ENCODE data around the gene GUCY1A2. TPM values are rescaled to one million over a fixed set of nuclear protein-coding genes. Genes with fewer than 3 reads are reported as not detected.

GUCY1A2 gene
- total RNA-seq, 1 experiment from 2014 or later, result 0.55 TPM

DNA sequence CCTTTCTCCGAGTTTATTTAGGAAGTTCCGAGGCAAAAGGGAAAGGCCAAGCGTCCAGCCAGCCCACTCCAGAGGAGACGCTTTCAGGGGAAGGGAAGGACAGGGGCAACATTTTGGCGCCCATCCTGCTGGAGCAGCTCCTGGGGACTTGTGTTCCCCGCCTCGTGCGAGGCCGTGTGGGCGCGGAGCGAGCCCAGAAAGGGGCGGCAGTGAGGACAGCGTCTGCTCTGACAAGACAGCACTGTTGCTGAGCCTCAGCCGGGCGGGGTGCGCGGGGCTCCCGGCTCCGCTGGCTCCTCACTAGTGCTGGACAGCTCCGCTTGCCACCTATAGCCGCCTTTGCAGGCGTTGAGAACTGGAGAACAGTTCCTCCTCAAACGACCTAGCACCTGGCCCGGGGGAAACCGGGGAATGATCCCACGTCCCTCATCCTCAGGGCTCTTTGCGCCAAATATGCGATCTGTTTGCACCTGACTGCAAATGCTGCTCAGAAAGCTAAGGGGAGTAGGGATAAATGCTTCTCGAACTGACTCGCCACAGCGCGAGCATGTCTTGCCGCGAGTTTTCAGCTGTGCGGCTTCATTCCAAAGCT lies 722 bp upstream of the GUCY1A2 start:
- Histone ChIP-seq H2AFZ (ENCODE audit: low read length) (no peak overlapping the region), H3K27me3 (ENCODE audit: insufficient read depth, low read length) (peaks cover 7% of the 10 kb centered on the region; the same call in 1 of the 2 replicates), H3K79me1 (ENCODE audit: insufficient read depth, low read depth, low read length, poor library complexity, severe bottlenecking) (no peaks in the 10 kb centered on the region), H4K91ac (ENCODE audit: insufficient read length, low read depth, low read length) (no peak overlapping the region), H3K14ac (ENCODE audit: insufficient read depth, low read length) (no peak overlapping the region), H3K4me2 (ENCODE audit: insufficient read depth, insufficient read length, low read length) (peak overlapping the region; percentile 48), H3K4ac (ENCODE audit: low read depth, low read length) (no peak overlapping the region), H3T11ph (ENCODE audit: low read length) (no peak overlapping the region), H2BK15ac (ENCODE audit: low read depth, low read length) (no peak overlapping the region), H2BK20ac (ENCODE audit: low read depth, low read length, poor library complexity, severe bottlenecking) (no peak overlapping the region), H2BK12ac (ENCODE audit: insufficient read length, low read depth, low read length) (no peak overlapping the region), H3K4me1 (ENCODE audit: insufficient read depth, low read length) (no peaks in the 10 kb centered on the region), H3K27ac (ENCODE audit: insufficient read length, low read depth, low read length) (no peak overlapping the region), H3K23ac (ENCODE audit: insufficient read length, low read depth, low read length) (no peak overlapping the region), H3K56ac (ENCODE audit: insufficient read length, low read depth, low read length) (no peak overlapping the region), H3K18ac (ENCODE audit: insufficient read length, low read depth, low read length) (no peak overlapping the region), H4K20me1 (ENCODE audit: control insufficient read depth, insufficient read depth, insufficient read length) (no peaks in the 10 kb centered on the region), H3K9ac (ENCODE audit: extremely low read depth, insufficient read length, low read length) (no peak overlapping the region), H4K5ac (ENCODE audit: insufficient read length, low read depth, low read length) (no peak overlapping the region), H2AK5ac (ENCODE audit: insufficient read length, low read length) (no peak overlapping the region), H4K8ac (replicated peaks; ENCODE audit: insufficient read length, low read depth, low read length) (no peak overlapping the region), H2BK120ac (ENCODE audit: low read depth, low read length, poor library complexity, severe bottlenecking) (no peak overlapping the region), H3K23me2 (ENCODE audit: insufficient read length, low read depth, low read length, poor library complexity, severe bottlenecking) (peaks cover 11% of the 10 kb centered on the region), H2BK5ac (ENCODE audit: insufficient read length, low read length) (no peak overlapping the region), H3K9me3 (ENCODE audit: control insufficient read depth, low read depth, low read length) (no peaks in the 10 kb centered on the region), H3K79me2 (ENCODE audit: insufficient read depth, low read length) (no peaks in the 10 kb centered on the region)
- peak; percentile 90 for DNase-seq
- no peak for TF ChIP-seq CTCF (conservative IDR thresholded peaks at IDR 0.05)
- Mint-ChIP-seq H3K4me3 (peak overlapping the region; percentile 71 to 88), H3K9me3 (no peaks in the 10 kb centered on the region), H3K27ac (no peak overlapping the region), H3K36me3 (ENCODE audit: insufficient read depth in 1 of 3, low read depth in 3 of 3) (no peaks in the 10 kb centered on the region), H3K27me3 (ENCODE audit: low read depth) (peaks cover 52% of the 10 kb centered on the region), H3K4me1 (peaks cover 11 to 16% of the 10 kb centered on the region in 2 experiments)
- WGBS (ENCODE audit: extremely low coverage, insufficient read length, low lambda C conversion rate), result no CpG with 5 or more reads among the region's 36 CpGs

Data from H9 (cell line).